SJCRH30 (cell line): ENCODE measurements around the gene PAN2. TPM values are rescaled to one million over a fixed set of nuclear protein-coding genes. Genes with fewer than 3 reads are reported as not detected.
"Not testable (repeated sequence)": the region's sequence is repeated elsewhere in the genome, so short reads cannot be mapped to it uniquely, and the experiment has no call there.

Source experiments
- DNase-seq, 2 experiments: peaks; one replicate each; pipeline ENCODE4 v3.0.0-alpha.2; 2015 to 2020
- H3K27ac ChIP-seq: fragments of 250-450 bp; sonication (Bioruptor Pico); 2 replicates; pipeline ENCODE4 v1.5.1; 2020; ENCODE audit warnings: mild to moderate bottlenecking, moderate library complexity
- H3K27me3 ChIP-seq: fragments of 250-450 bp; sonication (Bioruptor Pico); 2 replicates; pipeline ENCODE4 v1.5.1; 2020; ENCODE audit warnings: mild to moderate bottlenecking, moderate library complexity
- H3K36me3 ChIP-seq: fragments of 250-450 bp; sonication (Bioruptor Pico); 2 replicates; pipeline ENCODE4 v1.5.1; 2020; ENCODE audit warnings: mild to moderate bottlenecking, moderate library complexity
- H3K4me1 ChIP-seq: fragments of 250-450 bp; sonication (Bioruptor Pico); 2 replicates; pipeline ENCODE4 v1.5.1; 2020; ENCODE audit warnings: mild to moderate bottlenecking, moderate library complexity
- H3K4me3 ChIP-seq: fragments of 250-450 bp; sonication (Bioruptor Pico); 2 replicates; pipeline ENCODE4 v1.5.1; 2020; ENCODE audit warnings: mild to moderate bottlenecking, moderate library complexity
- H3K9me3 ChIP-seq: fragments of 250-450 bp; sonication (Bioruptor Pico); replicated peaks from 2 replicates; pipeline ENCODE4 v1.5.1; 2020; ENCODE audit warnings: mild to moderate bottlenecking, moderate library complexity
- total RNA-seq: library from RNA; depleted of rRNA; stranded (reverse); fragments of >200 nt; shearing (Covaris generic); gene quantifications from 2 replicates; pipeline ENCODE4 v1.2.3, GENCODE V29; 2014

Gene PAN2
- total RNA-seq, 1 experiment from 2014 or later: 27.9 TPM

DNA sequence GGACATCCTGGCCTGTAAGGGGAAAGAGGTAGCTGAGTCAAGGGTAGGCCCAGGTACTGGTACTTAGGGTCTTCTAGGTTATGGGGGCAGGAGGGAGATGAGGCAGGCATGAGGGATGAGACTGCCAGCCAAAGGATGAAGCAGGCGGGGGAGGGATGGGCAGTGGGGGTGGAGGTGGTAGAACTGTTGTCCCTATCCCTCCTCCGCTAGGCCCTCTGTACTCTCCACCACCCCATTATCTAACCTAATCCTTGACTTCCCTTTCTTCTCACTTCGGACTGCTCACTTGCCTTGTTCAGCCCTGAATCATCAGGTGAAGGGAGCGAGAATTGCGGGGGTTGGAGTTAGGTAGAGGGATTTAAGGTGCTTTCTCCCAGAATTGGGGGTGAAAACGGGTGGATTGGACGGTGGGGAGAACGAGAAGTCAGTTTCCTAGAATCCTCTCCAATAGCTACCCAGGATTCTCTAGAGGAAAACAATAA lies 562 bp downstream of the PAN2 start:
- H3K27me3 ChIP-seq: no peaks in the 10 kb centered on the region
- DNase-seq: peak in 1 of 2 experiments; percentile 20
- peak overlapping the region; percentile 64 for H3K4me3 ChIP-seq
- no peaks in the 10 kb centered on the region for H3K36me3 ChIP-seq
- H3K9me3 ChIP-seq: no peaks in the 10 kb centered on the region
- peak overlapping the region; percentile 88 for H3K27ac ChIP-seq
- H3K4me1 ChIP-seq: peaks cover 8% of the 10 kb centered on the region; the same call in 1 of the 2 replicates

DNA sequence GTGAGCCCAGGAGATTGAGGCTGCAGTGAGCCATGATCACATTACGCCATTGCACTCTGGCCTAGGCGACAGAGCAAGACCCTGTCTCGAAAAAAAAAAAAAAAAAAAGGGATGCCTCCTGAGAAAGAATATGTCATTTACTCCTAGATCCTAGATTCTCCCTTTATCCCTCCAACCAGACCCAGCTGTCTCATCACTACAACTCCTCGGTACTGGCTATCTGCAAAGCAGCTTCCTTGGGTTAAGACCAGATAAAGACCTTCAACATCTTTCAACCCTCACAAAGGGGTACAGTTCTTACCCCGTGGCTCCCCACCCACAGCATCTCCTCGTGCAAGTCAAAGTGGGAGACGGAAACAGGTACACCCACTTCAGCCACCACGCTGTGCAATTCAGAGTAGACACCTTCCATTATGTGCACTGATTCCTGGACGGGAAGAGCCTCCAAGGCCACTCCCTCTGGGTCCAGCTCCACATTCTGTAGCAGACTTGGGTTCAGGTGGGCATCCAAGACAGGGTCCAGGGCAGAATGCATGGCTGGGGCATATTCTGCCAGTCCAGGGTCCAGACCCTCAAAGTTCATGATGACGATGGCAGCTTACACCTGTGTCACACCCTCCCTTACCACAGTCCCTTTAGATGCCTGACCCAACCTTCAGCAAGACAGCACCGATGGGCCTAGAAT lies 1.1 kb downstream of the PAN2 start:
- H3K27me3 ChIP-seq: no peaks in the 10 kb centered on the region
- no peaks in the 10 kb centered on the region for H3K9me3 ChIP-seq
- peak in 1 of 2 experiments; percentile 16 for DNase-seq
- peak overlapping the region; percentile 64 for H3K4me3 ChIP-seq
- peak overlapping the region; percentile 88 for H3K27ac ChIP-seq
- H3K4me1 ChIP-seq: peaks cover 8% of the 10 kb centered on the region; the same call in 1 of the 2 replicates
- no peaks in the 10 kb centered on the region for H3K36me3 ChIP-seq

DNA sequence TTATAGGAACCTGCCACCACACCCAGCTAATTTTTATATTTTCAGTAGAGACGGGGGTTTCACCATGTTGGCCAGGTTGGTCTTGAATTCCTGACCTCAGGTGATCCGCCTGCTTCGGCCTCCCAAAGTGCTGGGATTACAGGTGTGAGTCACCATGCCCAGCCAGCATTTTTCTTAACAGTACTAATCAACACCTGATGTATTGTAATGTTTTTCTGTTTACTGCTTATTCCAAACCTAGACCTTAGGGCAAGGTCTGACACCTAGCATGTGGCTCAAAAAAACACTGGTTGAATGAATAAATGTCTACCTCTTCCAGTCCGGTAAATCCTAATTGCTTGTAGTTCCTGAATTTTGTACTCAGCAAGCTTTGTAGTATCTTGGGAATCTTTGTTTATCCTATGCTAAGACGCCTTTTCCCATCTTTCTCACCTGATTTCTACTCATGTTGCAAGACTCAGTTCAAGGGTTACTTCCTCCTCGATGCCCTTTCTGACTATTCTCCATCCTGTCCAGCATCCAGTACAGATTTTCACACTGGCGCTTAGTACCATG lies 2.8 kb downstream of the PAN2 start:
- no peak for DNase-seq
- Histone ChIP-seq H3K27me3 (no peaks in the 10 kb centered on the region), H3K9me3 (no peaks in the 10 kb centered on the region), H3K27ac (no peak overlapping the region), H3K36me3 (no peaks in the 10 kb centered on the region), H3K4me1 (peaks cover 8% of the 10 kb centered on the region; the same call in 1 of the 2 replicates), H3K4me3 (no peak overlapping the region)

DNA sequence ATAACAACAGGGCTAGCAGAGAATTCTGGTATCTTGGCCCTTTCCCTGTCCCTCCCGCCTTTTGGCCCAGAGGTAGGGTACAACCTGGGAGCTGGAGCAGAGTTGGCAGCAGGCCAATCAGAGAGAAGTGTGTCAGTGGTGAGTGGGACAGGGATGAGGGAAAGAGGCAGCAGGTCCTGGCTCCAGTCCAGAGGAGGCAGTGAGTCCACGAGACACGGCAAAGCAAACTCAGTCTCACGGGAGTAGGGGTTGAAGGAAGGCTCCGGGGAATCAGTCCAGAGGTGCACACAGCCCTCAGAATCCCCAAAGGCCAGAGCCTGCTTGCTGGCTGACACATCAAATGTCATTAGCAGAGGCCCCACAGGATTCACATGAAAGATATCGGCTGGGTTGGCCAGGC lies 7.3 kb downstream of the PAN2 start:
- Histone ChIP-seq H3K27me3 (no peaks in the 10 kb centered on the region), H3K27ac (no peak overlapping the region), H3K4me3 (no peak overlapping the region), H3K4me1 (no peaks in the 10 kb centered on the region), H3K36me3 (no peaks in the 10 kb centered on the region), H3K9me3 (no peaks in the 10 kb centered on the region)
- no peak for DNase-seq

DNA sequence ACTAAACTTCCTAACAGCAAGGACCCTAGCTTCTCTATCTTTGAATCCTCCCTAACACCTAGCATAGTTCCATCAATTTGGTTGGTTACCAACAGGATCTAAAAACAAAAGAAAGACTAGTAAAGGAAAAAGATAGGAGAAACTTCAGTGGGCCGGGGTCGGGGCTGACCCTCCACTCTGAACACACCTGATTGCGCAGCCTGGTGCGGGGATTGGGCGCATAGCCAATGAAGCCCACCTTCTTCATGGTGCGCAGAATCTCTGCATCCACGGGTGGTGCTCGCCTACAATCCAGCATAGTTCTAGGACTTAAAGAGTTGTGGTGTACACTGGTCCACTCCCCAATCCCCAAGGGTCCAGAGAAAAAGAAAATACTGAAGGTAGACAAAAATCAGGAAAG lies 7.7 kb downstream of the PAN2 start:
- H3K27me3 ChIP-seq: no peaks in the 10 kb centered on the region
- no peak overlapping the region for H3K4me3 ChIP-seq
- H3K9me3 ChIP-seq: no peaks in the 10 kb centered on the region
- H3K36me3 ChIP-seq: no peaks in the 10 kb centered on the region
- no peaks in the 10 kb centered on the region for H3K4me1 ChIP-seq
- no peak for DNase-seq
- no peak overlapping the region for H3K27ac ChIP-seq

DNA sequence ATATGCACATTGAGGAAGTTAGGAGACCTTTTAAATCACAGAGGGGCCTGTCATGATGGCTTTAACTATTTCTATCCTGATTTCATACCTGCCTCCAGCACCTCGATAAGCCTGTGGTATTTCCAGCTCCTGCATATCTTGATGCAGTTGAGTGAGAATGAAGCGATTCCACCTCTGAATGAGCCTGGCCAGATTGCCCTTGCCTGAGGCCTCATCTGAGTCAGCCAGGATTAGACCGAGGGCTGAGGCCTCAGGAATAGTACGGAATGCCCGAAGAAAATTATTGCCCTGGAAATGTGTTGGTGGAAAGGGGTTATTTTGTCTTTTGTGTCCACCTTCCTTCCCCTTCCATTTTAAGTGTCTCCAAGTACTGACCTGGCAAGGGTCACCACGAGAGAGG lies 9.6 kb downstream of the PAN2 start:
- Histone ChIP-seq H3K27me3 (no peaks in the 10 kb centered on the region), H3K27ac (no peak overlapping the region), H3K9me3 (no peaks in the 10 kb centered on the region), H3K4me3 (no peak overlapping the region), H3K36me3 (0 out of 2 replicates have a peak, but pooled peaks cover under 1% of the 10 kb centered on the region), H3K4me1 (no peaks in the 10 kb centered on the region)
- no peak for DNase-seq

DNA sequence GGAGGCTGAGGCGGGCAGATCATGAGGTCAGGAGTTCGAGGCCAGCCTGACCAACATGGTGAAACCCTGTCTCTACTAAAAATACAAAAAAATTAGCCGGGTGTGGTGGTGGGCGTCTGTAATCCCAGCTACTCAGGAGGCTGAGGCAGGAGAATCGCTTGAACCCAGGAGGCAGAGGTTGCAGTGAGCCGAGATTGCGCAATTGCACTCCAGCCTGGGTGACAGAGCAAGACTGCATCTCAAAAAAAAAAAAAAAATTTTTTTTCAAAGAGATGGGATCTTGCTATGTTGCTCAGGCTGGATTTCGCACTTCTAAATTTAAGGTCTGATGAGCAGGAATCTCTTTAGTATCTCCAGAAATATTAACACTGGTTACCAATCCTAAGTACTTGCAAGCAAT lies 12.2 kb downstream of the PAN2 start:
- DNase-seq, H3K36me3 ChIP-seq, H3K4me3 ChIP-seq, H3K9me3 ChIP-seq, H3K27me3 ChIP-seq, H3K4me1 ChIP-seq, H3K27ac ChIP-seq: not testable (repeated sequence)

DNA sequence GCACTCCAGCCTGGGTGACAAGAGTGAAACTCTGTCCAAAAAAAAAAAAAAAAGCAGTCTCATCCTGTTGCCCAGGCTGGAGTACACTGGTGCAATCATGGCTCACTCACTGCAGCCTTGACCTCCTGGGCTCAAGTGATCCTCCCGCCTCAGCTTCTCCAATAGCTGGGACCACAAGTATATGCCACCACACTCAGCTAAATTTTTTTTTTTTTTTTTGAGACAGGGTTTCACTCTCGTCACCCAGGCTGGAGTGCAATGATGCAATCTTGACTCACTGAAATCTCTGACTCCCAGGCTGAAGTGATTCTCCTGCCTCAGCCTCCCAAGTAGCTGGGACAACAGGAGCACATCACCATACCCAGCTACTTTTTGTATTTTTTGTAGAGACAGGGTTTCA lies 12.8 kb downstream of the PAN2 start:
- peaks cover 4% of the 10 kb centered on the region; the same call in 1 of the 2 replicates for H3K36me3 ChIP-seq
- DNase-seq: no peak
- no peak overlapping the region for H3K4me3 ChIP-seq
- no peak overlapping the region for H3K27ac ChIP-seq
- no peaks in the 10 kb centered on the region for H3K27me3 ChIP-seq
- H3K9me3 ChIP-seq: no peaks in the 10 kb centered on the region
- no peaks in the 10 kb centered on the region for H3K4me1 ChIP-seq

DNA sequence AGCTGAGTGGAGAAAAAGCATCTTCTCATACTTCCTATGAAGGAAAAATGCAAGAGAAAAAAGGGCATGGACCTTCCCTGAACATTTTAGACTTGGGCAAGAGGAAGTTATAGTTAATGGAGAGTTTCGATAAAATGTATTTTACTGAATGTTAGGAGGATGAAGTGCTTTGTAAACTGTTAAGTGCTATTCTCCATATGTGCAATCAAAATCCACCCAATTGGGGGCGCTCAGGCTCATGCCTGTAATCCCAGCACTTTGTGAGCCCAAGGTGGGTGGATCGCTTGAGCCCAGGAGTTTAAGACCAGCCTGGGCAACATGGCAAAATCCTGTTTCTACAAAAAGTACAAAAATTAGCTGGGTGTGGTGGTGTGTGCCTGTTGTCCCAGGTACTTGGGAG lies 16.1 kb downstream of the PAN2 start:
- H3K27me3 ChIP-seq: no peaks in the 10 kb centered on the region
- H3K4me1 ChIP-seq: peaks cover 6% of the 10 kb centered on the region
- H3K27ac ChIP-seq: no peak overlapping the region
- no peaks in the 10 kb centered on the region for H3K9me3 ChIP-seq
- DNase-seq: no peak
- no peak overlapping the region for H3K4me3 ChIP-seq
- peaks cover 18% of the 10 kb centered on the region for H3K36me3 ChIP-seq

DNA sequence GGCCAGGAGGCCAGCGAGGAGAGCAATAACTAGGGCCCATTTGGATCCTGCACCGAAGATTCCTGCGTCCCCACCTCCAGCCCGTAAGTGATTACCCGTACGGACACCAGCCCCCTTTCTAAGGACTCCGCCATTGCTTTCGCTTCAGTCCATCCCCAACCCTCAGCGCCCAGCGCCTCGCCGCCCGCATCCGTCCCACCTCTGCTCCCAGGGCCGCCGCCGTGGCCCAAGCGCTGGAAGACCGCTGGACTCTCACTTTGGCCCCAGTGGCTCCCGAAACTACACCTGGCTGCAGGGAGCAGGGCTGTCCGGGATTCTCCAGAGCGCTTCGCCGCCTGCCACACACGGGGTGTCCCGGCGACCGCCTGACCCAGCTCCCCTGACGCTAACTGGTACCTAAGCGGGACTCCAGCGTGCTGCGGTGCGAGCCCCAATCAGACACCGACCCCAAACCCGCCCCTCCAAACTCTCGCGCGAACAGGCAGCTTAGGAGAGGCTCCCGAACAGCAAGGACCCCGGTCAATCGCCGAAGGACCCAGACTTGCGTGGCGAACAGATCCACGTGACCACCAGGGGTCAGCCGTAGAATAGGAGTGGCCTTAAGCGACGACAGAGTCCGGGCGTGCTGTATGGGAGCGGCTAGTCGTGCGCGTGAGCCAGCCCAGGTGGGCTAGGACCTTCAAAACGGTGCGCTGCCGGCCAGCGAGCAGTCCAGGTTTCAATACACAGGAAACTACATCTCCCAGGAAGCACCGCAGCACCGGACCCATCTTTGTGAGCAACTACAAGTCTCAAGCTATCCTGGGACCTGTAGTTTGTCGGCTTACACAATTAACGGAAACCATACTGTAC lies 18.0 kb downstream of the PAN2 start, which contains the start of gene CNPY2:
CNPY2 (minus strand) TSS at position 367 of the 852 bp plus-strand sequence. CDS start 771 bp downstream, outside the sequence.
- Histone ChIP-seq H3K36me3 (peaks cover 32% of the 10 kb centered on the region), H3K4me3 (peak within 1 kb of the TSS; percentile 89), H3K4me1 (peaks cover 6% of the 10 kb centered on the region), H3K27ac (peak within 1 kb of the TSS; percentile 72), H3K9me3 (no peaks in the 10 kb centered on the region), H3K27me3 (no peaks in the 10 kb centered on the region)
- peak; percentile 97 to 98 for DNase-seq

DNA sequence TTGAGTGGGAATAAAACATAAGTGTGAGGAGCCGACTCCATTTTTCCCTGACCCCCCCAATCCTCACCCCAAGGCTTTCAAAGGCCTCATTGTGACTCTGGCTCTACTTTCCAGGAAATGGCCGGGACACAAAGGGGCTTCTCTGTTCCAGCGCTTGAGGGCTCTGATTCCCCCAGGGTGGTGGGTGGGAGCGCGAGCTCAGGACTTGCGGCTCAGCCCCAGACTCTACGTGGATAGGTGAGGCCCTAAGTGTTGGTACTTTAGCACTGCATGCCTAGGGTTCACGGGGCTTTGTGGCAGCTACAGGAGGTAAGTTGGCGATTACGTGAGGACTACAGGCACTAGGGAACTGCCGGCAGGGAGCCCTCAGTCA lies 18.6 kb downstream of the PAN2 start:
- DNase-seq: peak; percentile 27 to 47
- no peaks in the 10 kb centered on the region for H3K9me3 ChIP-seq
- H3K4me1 ChIP-seq: peaks cover 6% of the 10 kb centered on the region
- peaks cover 36% of the 10 kb centered on the region for H3K36me3 ChIP-seq
- H3K27me3 ChIP-seq: no peaks in the 10 kb centered on the region
- peak overlapping the region; percentile 72 for H3K27ac ChIP-seq
- peak overlapping the region; percentile 89 for H3K4me3 ChIP-seq

DNA sequence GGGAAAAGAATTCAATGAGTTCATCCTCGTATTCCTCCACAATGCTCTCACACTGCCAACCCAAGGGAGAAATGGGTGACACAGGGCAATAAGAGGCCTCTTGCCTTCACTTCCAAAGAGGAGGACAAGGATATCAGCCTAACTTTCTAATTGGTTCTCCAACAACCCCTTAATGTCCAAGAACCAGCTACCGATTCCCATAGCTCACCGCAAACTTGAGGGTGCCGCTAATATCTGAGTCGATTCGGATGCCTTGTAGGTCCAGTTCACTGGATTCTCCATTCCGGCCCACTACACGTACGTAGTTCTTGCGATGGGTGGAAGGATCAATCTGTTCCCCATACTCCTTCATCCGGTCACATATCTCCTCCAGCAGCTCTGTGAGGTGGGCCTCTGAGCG lies 22.8 kb downstream of the PAN2 start:
- H3K9me3 ChIP-seq: no peaks in the 10 kb centered on the region
- no peak overlapping the region for H3K4me3 ChIP-seq
- H3K27ac ChIP-seq: no peak overlapping the region
- no peak for DNase-seq
- H3K27me3 ChIP-seq: no peaks in the 10 kb centered on the region
- peaks cover 6% of the 10 kb centered on the region for H3K4me1 ChIP-seq
- peaks cover 59% of the 10 kb centered on the region for H3K36me3 ChIP-seq

DNA sequence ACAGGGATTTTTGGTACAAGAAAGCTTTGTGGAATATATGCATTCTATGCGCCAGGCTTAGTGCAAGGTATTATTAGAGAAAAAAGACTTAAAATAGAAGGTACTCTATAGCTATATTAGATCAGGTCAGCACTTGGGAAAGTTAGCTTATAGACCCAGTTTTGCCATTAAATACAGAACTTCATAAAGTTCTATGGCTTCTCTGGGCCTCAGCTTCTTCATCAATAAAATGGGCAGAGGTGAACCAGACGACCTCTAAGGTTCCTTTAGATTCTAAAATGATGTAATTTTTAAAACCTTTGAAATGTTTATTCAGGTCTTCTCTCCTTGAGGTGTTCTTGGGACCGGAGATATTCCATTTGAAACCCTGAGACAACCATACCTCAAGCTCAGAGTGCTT lies 25.1 kb downstream of the PAN2 start:
- Histone ChIP-seq H3K27me3 (no peaks in the 10 kb centered on the region), H3K27ac (no peak overlapping the region), H3K4me3 (no peak overlapping the region), H3K9me3 (no peaks in the 10 kb centered on the region), H3K4me1 (no peaks in the 10 kb centered on the region), H3K36me3 (peaks cover 51% of the 10 kb centered on the region)
- no peak for DNase-seq

DNA sequence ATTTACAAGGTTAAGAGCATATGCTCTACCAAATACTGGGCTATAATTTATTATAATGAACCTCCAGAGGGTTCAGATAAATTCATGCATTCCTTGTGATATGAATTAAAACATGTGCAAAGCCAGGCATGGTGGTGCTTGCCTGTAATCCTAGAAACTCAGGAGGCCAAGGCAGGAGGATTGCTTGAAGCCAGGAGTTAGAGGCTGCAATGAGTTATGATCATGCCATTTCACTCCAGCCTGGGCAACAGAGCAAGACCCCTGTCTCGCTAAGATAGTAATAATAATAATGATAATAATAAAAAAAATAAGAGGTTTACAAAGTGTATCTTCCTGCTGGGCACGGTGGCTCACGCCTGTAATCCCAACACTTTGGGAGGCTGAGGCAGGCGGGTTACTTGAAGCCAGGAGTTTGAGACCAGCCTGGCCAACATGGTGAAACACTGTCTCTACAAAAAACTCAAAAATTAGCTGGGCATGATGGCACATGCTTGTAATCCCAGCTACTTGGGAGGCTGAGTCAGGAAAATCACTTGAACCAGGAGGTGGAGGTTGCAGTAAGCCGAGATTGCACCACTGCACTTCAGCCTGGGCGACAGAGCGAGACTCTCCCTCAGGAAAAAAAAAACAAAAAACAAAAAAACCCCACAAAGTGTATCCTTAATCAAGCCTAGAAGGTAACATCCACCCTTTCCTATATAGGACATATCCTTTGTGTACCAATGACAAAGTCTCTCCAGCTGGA lies 26.4 kb downstream of the PAN2 start:
- Histone ChIP-seq H3K4me1 (no peaks in the 10 kb centered on the region), H3K36me3 (peaks cover 45% of the 10 kb centered on the region), H3K9me3 (no peaks in the 10 kb centered on the region), H3K27me3 (no peaks in the 10 kb centered on the region), H3K27ac (no peak overlapping the region), H3K4me3 (no peak overlapping the region)
- no peak for DNase-seq
